NCI-H1092 (cell line): ENCODE results near the gene VAV1.
"Not testable (repeated sequence)": the region's sequence is repeated elsewhere in the genome, so short reads cannot be mapped to it uniquely, and the experiment has no call there.

Experiments
- DNase-seq: peaks from one replicate; lab custom pipeline; 2025; lab: John Stamatoyannopoulos, UW

The VAV1 gene

DNA sequence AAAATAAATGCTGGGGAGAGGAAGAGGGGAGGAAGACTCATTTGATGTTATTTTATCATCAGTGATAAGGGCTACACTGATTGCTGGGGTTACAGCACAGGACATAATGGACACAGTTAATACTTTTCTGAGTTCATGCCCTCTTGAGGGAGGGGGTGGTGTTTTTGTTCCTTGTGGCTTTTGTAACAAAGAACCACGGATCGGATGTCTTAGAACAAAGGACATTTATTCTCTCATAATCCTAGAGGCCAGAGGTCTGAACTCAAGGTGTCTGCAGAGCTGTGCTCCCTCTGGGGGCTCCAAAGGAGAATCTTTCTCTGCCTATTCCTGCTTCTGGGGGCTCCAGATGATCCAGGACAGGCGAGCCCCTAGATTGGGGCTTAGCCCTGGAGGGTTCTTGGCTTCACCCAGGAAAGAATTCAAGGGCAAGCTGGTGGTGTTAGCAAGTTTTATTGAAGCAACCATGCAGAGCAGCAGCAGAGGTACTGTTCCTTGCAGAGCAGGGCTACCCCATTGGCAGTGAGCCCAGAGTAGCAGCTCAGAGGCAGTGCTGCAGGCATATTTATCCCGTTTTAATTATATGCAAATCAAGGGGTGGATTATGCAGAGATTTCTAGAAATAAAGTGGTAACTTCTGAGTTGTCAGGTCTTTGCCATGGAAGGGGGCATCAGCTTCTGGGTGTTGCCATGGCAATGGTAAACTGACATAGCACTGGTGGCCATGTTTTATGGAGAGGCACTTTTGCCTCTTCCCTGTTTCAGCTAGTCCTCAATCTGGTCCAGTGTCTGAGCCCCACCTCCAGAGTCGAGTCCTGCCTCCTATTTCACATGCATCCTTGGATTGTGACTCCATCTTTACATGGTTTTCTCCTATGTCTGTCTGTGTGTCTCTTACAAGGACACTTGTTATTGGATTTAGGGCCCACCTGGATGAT, 18.0 kb downstream of the VAV1 start:
- DNase-seq: no peak

DNA sequence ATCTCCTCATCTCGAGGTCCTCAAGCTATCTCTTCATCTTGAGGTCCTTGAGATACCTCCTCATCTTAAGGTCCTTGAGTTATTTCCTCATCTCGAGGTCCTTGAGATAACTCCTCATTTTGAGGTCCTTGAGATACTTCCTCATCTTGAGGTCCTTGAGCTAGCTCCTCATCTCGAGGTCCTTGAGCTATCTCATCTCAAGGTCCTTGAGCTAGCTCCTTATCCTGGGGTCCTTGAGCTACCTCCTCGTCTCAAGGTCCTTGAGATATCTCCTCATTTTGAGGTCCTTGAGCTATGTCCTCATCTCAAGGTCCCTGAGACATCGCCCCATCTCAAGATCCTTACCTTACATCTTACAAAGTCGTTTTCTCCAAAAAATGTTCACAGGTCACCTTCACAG, 18.7 kb downstream of the VAV1 start:
- no peak for DNase-seq

DNA sequence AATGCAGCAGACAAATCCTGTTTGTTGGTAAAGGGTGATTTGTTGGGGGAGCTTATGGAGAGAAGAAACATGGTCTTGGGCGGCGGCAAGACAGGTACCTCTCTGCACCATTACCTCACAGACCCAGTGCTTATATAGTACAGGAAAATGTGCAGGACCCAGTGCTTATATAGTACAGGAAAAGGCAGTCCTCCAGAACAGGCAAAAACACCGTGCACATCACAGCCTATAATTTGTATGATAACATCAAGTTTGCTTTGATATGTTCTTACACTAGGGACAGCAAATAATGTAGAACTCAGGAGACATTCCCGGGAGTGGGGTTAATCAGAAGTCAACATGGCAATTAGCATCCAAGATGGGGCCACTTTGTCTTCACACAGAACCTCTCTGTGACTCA, 20.9 kb downstream of the VAV1 start:
- no peak for DNase-seq

DNA sequence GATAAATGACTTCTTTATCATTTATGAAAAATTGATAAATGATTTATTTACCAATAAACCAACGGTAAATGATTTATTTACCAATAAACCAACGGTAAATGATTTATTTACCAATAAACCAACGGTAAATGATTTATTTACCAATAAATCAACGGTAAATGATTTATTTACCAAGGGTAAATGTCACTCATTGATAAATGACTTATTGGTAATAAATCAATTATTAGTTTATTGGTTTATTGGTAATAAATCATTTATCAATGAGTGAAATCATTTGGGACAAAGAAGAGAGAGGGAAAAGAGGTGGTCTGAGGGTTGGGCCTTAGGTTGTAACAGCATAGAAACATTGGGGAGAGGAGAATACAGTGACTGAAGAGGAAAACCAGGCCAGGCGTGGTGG, 21.5 kb downstream of the VAV1 start:
- DNase-seq: no peak

DNA sequence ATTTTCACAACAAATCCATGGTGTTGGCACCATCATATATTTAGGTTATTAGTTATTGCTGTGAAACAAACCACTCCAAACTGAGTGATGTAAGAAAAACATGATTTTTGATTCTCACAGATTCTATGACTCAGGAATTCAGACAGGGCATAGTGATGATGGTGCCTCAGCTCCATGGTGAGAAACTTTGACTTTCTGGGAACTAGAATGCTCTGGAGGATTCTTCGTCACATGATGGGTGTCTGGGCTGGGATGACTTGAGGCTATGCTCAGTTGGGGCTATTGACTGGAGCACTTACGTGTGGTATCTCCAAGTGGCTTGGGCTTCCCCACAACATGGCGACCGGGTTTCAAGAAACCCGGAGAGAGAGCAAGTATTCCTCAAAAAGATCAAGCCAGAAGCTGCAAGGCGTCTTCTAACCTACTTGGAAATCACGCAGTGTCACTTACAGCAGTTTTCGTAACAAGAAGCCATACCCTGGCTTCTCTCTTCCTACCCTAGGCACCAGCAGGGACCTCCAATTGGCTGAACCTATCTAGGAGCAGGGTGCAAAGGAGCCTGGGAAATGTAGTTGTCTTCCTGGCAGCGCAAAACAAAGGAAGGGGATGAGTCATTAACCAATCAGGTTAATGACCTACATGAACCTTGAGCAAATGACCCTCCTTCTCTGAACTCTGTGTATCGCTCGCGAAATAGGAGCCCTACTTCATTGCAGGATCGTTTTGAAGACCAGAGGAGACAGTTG, 22.4 kb downstream of the VAV1 start:
- no peak for DNase-seq

DNA sequence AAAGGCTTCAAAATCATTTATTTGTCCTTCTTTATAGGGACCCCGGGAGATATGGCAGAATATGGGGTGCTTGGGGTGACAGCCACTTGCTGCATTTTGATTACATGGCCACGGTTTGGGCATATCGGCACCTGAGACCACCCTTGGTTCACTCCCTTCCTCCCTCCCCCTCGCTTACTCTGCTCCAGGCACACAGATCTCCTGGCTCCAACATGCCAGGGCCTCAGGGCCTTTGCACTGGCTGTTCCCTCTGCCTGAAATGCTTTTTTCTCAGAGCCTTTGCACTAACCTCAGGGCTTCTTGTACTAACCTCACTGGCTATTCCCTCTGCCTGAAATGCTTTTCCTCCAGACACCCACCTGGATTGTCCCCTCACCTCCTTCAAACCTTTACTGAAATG, 23.8 kb downstream of the VAV1 start:
- DNase-seq: no peak

DNA sequence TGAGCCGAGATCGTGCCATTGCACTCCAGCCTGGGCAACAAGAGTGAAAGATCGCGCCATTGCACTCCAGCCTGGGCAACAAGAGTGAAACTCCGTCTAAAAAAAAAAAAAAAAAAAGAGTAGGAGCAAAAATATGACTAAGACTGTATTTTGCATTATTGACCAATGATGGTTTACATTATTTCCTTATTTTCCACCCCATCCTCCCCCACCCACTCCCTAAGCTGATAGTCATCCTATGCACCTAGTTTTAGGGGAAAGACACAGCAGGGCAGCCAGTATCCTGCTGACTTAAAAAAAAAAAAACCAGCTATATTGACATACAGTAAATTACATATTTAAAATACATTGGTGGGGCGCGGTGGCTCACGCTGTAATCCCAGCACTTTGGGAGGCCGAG, 25.1 kb downstream of the VAV1 start:
- DNase-seq: no peak

DNA sequence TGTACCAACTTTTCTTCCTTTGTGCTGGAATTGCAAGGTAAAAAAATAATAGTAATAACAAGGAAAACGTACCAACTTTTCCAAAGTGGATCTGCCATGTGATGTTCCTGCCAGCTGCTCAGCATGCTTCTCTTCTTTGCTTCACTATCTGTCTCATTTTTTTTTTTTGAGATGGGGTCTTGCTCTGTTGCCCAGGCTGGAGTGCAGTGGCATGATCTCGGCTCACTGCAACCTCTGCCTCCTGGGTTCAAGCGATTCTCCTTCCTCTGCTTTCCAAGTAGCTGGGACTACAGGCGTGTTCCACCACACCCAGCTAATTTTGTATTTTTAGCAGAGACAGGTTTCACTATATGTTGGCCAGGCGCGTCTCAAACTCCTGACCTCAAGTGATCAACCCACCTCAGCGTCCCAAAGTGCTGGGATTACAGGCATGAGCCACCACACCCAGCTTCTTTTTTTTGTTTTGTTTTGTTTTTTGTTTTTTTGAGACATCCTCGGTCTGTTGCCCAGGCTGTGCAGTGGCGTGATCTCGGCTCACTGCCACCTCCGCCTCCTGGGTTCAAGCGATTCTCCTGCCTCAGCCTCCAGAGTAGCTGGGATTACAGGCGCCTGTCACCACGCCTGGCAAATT, 27.8 kb downstream of the VAV1 start:
- DNase-seq: not testable (repeated sequence)

DNA sequence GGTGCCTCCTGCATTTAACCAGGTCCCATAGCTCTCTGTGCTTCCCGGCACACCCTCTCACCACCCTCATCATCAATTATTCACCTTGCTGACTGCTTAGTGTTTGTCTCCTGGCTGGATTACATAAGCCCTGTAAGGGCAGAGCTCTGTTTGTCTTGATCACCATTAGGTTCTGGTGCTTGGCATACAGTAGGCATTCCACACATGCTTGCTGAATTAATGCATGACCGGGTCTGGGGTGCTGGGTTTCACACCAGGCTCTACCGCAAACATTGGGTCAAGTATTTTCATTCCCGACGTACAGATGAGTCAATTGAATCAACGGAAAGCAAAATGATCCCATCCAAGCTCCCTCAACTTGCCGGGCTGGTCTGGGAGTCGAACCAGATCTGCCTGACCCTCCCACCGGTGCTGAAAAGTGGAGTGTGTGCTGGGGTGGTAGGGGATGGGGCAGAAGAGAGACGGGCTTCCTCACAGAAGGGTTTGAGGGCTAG, 28.5 kb downstream of the VAV1 start:
- no peak for DNase-seq

DNA sequence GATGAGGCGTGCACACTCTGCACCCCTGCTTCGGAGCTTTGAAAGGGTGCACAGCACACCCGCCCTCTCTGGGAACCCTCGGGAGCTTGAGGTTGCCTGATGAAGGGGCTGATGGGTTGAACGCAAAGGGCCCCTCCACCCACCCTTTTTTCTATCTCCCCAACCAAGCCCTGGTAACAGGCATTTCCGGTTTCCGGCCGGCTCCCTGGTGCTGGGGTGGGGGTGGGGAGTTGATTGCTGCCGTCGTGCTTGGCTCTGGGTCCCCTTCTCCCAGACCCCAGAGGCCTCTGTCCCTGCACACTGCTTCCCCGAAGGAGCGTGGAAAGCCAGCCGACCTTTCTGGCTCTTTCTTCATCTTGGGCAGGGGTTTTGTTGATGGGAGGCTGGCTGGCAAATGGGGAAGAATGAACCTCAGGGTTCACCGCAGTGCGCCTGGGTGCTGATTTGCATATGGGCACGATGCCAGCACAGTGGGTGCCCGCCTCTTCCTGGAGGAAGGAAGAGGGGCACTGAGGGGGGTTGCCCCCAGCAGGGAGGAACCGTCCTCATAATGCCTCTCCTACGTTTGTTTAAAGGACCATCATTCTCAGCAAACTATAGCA, 29.1 kb downstream of the VAV1 start:
- DNase-seq: no peak

DNA sequence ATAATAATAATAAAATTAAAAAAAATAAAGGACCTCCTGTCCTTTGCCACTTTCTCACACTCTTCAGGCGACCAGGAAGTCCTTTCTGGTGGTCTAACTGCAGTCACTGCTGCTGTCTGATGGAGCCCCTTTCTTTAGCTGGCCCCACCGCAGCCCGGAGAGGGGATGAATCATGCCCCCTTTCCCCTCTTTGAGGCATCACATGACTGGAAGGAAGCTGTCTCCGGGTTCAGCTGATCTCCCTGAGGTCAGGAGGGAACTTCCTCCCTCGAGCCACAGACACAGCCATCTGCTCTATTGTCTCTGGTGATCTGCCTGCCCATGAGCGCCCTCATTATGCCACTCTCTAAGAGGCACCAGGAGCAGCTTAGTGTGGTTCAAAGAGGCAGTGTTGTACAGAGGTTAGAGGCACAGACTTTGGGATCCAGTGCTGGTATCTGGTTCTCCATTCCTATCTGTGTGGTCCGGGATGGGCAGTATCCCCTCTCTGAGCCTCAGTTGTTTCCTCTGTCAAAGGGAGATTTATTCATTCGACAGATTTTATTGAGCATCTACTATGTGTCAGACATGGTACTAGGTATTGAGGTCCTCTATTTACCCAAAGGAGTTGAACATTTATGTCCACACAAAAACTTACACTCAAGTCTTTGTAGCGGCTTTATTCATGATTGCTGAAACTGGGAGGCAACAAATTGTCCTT, 30.0 kb downstream of the VAV1 start:
- DNase-seq: no peak

DNA sequence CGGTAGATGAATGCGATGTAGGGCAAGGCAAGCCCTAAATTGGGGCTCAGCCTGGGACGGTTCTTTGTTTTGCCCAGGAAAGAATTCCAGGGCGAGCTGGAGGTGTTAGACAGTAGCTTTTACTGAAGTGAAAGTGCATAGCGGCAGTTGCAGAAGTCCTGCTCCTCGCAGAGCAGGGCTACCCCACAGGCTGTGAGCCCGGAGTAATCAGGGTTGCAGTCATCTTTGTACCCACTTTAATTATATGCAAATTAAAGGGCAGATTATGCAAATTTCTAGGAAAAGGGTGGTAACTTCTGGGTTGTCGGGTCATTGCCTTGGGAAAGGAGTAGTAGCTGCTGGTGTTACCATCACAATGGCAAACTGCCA, 30.5 kb downstream of the VAV1 start:
- no peak for DNase-seq

DNA sequence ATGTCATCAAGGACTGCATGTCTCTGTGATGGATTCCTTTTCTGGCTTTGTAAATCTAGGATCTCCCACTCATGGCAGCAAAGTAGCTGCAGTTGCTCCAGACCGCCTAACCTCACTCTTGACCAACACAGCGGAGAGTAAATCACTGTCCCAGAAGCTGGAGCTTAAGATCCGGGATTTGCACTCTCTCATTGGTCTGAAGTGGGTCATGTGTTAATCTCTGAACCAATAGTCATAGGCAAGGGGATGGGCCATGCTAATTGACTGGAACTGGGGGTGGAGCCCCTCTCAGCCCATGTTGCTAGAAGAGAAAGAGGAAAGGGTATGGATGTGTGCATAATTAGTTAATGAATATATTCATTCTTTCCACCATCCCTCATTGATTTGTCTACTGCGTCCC, 34.0 kb downstream of the VAV1 start:
- DNase-seq: no peak

DNA sequence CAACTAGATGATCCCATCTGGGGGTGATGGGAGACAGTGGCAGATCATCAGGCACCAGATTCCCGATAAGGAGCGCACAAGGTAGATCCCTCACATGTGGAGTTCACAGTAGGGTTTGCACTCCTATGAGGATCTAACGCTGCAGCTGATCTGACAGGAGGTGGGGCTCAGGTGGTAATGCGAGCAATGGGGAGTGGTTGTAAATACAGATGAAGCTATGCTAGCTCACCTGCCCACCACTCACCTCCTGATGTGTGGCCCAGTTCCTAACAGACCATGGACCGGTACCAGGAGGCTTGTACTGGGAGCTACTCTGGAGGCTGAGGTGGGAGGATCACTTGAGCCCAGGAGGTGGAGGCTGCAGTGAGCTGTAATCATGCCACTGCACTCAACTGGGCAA, 34.8 kb downstream of the VAV1 start:
- DNase-seq: no peak

DNA sequence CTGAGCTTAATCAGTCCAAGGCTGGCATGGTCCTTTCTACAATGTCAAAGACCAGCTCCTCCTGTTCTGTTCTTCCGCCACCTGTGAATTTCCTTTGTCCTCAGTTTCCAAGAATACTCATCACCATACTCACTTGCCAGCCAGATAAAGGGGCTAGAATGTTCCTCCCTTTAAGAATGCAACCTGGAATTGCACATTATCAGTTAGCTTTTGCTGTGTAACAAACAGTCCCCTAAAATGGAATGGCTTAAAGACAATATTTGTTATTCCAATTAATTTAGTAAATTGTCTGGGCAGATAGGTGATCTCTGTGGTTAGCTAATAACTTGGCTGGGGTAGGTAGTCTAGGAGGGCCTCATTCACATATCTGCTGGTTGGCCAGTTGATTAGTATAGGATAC, 36.0 kb downstream of the VAV1 start:
- DNase-seq: no peak

DNA sequence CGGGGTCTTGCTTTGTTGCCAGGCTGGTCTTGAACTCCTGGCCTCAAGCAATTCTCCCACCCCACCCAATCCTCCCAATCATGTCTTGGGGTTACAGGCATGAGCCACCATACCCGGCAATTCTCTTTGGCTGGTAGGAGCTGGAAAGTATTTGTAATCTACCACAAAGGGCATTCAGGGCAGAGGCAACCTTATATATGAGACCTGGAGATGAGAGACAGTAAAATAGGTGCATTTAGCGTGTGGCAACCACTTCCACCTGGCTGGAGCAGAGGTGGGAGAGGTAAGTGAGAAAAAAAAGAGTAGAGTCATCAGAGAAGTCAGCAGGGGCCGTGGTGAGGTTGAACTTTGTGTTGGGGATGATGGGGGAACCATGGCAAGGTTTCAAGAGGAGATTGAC, 36.8 kb downstream of the VAV1 start:
- no peak for DNase-seq

DNA sequence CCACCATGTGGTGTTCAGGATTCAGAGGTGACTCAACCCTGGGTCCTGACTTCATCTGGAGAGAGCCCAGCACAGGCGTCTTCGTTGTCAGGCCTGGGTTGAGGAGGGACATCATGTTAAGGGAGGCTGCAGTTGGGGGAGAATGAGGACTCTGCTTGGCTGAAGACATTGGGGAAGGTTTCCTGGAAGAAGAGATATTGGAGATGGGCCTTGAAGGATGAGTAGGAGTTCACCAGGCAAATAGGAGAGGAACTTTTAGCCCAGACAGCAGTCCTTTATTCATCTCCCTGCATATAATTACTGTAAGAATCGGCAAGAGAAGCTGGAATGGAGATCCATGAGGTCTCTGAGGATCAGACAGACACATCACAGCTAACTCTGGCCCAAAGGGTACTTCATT, 38.9 kb downstream of the VAV1 start:
- no peak for DNase-seq

DNA sequence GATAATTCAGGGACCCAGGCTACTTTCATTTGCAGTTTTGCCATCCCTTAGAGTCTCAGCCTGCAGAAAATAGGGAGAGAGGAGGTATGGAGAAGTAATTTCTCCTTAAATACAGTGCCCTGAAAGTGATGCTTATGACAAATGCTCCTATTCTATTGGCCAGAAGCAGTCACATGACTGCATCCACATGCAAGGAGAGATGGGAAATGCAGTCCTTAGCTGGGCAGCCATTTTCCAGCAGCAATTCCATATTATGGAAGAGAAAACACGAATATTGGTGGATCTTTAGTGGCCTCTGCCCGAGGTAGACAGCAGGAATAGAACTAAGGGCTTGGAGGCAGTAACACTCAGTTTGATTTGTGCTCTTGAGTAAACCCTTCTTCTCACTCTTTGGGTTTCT, 39.4 kb downstream of the VAV1 start:
- no peak for DNase-seq

DNA sequence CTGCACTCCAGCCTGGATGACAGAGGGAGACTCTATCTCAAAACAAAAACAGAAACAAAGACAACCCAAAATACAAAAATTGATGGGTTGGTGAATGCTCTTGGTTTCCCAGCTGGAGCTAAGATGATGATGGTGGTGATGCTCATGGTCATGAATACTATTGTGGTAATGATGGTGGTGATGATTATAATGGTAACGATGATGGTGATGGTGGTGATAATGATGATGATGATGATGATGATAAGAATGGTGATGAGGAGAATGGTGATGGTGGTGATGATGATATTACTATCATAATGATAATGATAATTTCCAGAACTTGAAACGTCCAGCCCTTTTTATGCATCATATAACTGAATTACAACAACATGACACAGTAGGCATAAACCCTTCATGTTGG, 40.1 kb downstream of the VAV1 start:
- no peak for DNase-seq

DNA sequence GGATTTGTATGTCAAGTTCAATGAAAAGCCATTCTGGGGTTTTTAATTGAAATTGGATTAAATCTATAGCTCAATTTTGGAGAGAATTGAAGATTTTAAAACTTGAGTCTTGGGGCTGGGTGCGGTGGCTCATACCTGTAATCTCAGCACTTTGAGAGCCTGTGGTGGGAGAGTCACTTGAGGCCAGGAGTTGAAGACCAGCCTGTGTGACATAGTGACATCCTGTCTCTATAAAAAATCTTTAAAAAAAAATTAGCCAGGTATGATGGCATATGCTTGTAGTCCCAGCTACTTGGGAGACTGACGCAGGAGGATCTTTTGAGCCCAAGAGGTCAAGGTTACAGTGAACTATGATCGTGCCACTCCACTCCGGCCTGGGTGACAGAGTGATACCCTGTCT, 41.2 kb downstream of the VAV1 start:
- DNase-seq: no peak

DNA sequence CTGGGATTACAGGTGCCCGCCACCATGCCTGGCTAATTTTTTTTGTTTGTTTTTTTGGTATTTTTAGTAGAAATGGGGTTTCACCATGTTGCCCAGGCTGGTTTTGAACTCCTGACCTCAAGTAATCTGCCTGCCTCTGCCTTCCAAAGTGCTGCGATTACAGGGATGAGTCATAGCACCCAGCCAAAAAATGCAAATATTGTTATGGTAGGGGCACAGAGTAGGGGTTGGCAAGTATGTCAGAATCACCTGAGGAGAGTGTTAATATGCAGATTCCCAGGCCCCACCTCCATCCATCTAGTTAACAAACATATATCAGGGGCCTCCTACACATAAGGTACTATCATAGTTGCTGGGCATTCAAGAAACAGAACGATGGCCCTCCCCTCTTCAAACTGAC, 44.7 kb downstream of the VAV1 start:
- DNase-seq: no peak

DNA sequence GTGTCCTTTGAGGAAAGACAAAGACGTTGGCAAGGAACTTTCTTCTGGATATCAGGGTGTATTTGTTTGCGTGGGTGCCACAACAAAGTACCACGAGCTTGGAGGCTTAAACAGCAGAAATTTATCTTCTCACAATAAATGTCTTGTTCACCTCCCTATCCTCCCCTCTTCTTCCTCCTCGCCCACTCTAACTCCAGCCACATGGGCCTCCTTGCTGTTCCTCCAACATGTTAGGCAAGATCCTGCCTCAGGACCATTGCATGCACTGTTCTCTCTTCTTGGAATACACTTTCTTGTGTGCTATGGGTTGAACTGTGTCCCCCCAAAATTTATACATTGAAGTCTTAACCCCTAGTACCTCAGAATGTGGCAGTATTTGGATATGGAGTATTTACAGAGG, 45.7 kb downstream of the VAV1 start:
- DNase-seq: no peak
